Neural crest cell (in vitro differentiated cells): Measurements from ENCODE around the gene GPR27. TPM values are rescaled to one million over a fixed set of nuclear protein-coding genes. Genes with fewer than 3 reads are reported as not detected.

Experiments
- DNase-seq: peaks from one replicate; pipeline ENCODE4 v3.0.0; 2021; ENCODE audit warnings: low read depth, mixed read lengths, low spot score
- H3K27ac Mint-ChIP-seq: one replicate; pipeline ENCODE4 v1.8.0; 2021; ENCODE audit warnings: mild to moderate bottlenecking, mixed read lengths; ENCODE audit not compliant: unreplicated experiment
- H3K27me3 Mint-ChIP-seq: 2 replicates; pipeline ENCODE4 v1.8.0; 2021; ENCODE audit warnings: low read depth, mild to moderate bottlenecking, mixed read lengths
- H3K36me3 Mint-ChIP-seq: 2 replicates; pipeline ENCODE4 v1.8.0; 2021; ENCODE audit warnings: low read depth, mild to moderate bottlenecking, mixed read lengths
- H3K4me1 Mint-ChIP-seq: 2 replicates; pipeline ENCODE4 v1.8.0; 2021; ENCODE audit warnings: mixed read lengths
- H3K4me3 Mint-ChIP-seq: one replicate; pipeline ENCODE4 v1.8.0; 2021; ENCODE audit warnings: mild to moderate bottlenecking, mixed read lengths
- H3K9me3 Mint-ChIP-seq: 2 replicates; pipeline ENCODE4 v1.8.0; 2021; ENCODE audit warnings: mixed read lengths
- CTCF ChIP-seq: fragments of 200-600 bp; sonication (generic); conservative IDR thresholded peaks from 2 replicates; pipeline ENCODE4 v1.5.0; 2021; ENCODE audit warnings: antibody characterized with exemption, mild to moderate bottlenecking
- total RNA-seq: library from RNA; stranded (reverse); gene quantifications from 2 replicates; pipeline ENCODE4 v1.2.1, GENCODE V29; 2021

GPR27 gene
- total RNA-seq, 1 donor from 2014 or later = 10.4 TPM

GRCh38 chr3:71763426-71763825, 9.8 kb downstream of the GPR27 start:
- Mint-ChIP-seq H3K36me3 (no peaks in the 10 kb centered on the region), H3K4me3 (no peak overlapping the region), H3K9me3 (no peaks in the 10 kb centered on the region), H3K27me3 (peaks cover 38% of the 10 kb centered on the region), H3K27ac (no peak overlapping the region), H3K4me1 (no peaks in the 10 kb centered on the region)
- no peak for DNase-seq
- no peak for TF ChIP-seq CTCF

- Mint-ChIP-seq H3K27ac (no peak overlapping the region), H3K27me3 (peaks cover 25% of the 10 kb centered on the region), H3K4me1 (no peaks in the 10 kb centered on the region), H3K36me3 (no peaks in the 10 kb centered on the region), H3K4me3 (no peak overlapping the region), H3K9me3 (no peaks in the 10 kb centered on the region)
- TF ChIP-seq CTCF = no peak
- DNase-seq = no peak
Measured at GRCh38 chr3:71771126-71771525, 17.5 kb downstream of the GPR27 start.

- H3K27me3 Mint-ChIP-seq = peaks cover 25% of the 10 kb centered on the region
- H3K9me3 Mint-ChIP-seq = no peaks in the 10 kb centered on the region
- no peaks in the 10 kb centered on the region for H3K36me3 Mint-ChIP-seq
- H3K4me3 Mint-ChIP-seq = no peak overlapping the region
- no peak overlapping the region for H3K27ac Mint-ChIP-seq
- no peaks in the 10 kb centered on the region for H3K4me1 Mint-ChIP-seq
- no peak for DNase-seq
- TF ChIP-seq CTCF = no peak
Measured at GRCh38 chr3:71771884-71772283, 18.2 kb downstream of the GPR27 start.

- H3K27me3 Mint-ChIP-seq = peaks cover 43% of the 10 kb centered on the region
- no peak for DNase-seq
- no peaks in the 10 kb centered on the region for H3K36me3 Mint-ChIP-seq
- H3K27ac Mint-ChIP-seq = no peak overlapping the region
- no peaks in the 10 kb centered on the region for H3K9me3 Mint-ChIP-seq
- H3K4me1 Mint-ChIP-seq = no peaks in the 10 kb centered on the region
- TF ChIP-seq CTCF = no peak
- H3K4me3 Mint-ChIP-seq = no peak overlapping the region
Measured at GRCh38 chr3:71776538-71776937, 22.9 kb downstream of the GPR27 start.

- Mint-ChIP-seq H3K4me3 (no peak overlapping the region), H3K9me3 (no peaks in the 10 kb centered on the region), H3K4me1 (no peaks in the 10 kb centered on the region), H3K27ac (no peak overlapping the region), H3K27me3 (peaks cover 56% of the 10 kb centered on the region), H3K36me3 (no peaks in the 10 kb centered on the region)
- DNase-seq = no peak
- TF ChIP-seq CTCF = no peak
Measured at GRCh38 chr3:71778353-71778752, 24.7 kb downstream of the GPR27 start.
